ENCODE results near the gene KIF1B. TPM values are rescaled to one million over a fixed set of nuclear protein-coding genes. Genes with fewer than 3 reads are reported as not detected.

KIF1B gene
- total and polyA plus RNA-seq, 9 of the 15 experiments (the other 6 are each of a cell fraction or from before 2014, with no cell fraction given), result 2.8 to 19.8 (median 11.9) TPM

- peak; percentile 99 for TF ChIP-seq ZNF316 (IDR thresholded peaks at IDR 0.05)
- TF ChIP-seq RBM34 (IDR thresholded peaks at IDR 0.05; ENCODE audit: borderline replicate concordance, insufficient read depth, low read length), result no peak
- peak; percentile 81 for TF ChIP-seq GABPA (tag; conservative IDR thresholded peaks at IDR 0.05; ENCODE audit: low read depth)
- peak; percentile 88 for TF ChIP-seq ZNF589 (CRISPR knock-in tag; IDR thresholded peaks at IDR 0.05; ENCODE audit: low read depth)
- no peak for TF ChIP-seq ZBTB43 (CRISPR knock-in tag; IDR thresholded peaks at IDR 0.05)
- peak; percentile 67 for TF ChIP-seq HDAC8 (tag; IDR thresholded peaks at IDR 0.05)
- TF ChIP-seq GTF2A2 (tag; IDR thresholded peaks at IDR 0.05), result no peak
- TF ChIP-seq, protein P1, sequence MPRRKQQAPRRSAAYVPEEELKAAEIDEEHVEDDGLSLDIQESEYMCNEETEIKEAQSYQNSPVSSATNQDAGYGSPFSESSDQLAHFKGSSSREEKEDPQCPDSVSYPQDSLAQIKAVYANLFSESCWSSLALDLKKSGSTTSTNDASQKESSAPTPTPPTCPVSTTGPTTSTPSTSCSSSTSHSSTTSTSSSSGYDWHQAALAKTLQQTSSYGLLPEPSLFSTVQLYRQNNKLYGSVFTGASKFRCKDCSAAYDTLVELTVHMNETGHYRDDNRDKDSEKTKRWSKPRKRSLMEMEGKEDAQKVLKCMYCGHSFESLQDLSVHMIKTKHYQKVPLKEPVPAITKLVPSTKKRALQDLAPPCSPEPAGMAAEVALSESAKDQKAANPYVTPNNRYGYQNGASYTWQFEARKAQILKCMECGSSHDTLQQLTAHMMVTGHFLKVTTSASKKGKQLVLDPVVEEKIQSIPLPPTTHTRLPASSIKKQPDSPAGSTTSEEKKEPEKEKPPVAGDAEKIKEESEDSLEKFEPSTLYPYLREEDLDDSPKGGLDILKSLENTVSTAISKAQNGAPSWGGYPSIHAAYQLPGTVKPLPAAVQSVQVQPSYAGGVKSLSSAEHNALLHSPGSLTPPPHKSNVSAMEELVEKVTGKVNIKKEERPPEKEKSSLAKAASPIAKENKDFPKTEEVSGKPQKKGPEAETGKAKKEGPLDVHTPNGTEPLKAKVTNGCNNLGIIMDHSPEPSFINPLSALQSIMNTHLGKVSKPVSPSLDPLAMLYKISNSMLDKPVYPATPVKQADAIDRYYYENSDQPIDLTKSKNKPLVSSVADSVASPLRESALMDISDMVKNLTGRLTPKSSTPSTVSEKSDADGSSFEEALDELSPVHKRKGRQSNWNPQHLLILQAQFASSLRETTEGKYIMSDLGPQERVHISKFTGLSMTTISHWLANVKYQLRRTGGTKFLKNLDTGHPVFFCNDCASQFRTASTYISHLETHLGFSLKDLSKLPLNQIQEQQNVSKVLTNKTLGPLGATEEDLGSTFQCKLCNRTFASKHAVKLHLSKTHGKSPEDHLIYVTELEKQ (CRISPR knock-in tag; IDR thresholded peaks at IDR 0.05), result no peak
- peak; percentile 61; the same call in 1 of the 2 replicates for TF ChIP-seq ZNF41 (CRISPR knock-in tag; conservative IDR thresholded peaks at IDR 0.05)
- TF ChIP-seq YY1 (IDR thresholded peaks at IDR 0.05; ENCODE audit: borderline replicate concordance in 1 of 3, control insufficient read depth in 1 of 3, extremely low read depth in 1 of 3, insufficient read depth in 3 of 3, insufficient read length in 1 of 3, insufficient replicate concordance in 2 of 3, low read depth in 1 of 3, low read length in 2 of 3), result peak in 1 of 3 experiments; percentile 77
- peak; percentile 81 for TF ChIP-seq ARID1B (IDR thresholded peaks at IDR 0.05)
- 0 out of 2 replicates have a peak, but pooled peaks have one; percentile 64 for TF ChIP-seq ZNF76 (CRISPR knock-in tag; IDR thresholded peaks at IDR 0.05; ENCODE audit: borderline replicate concordance)
- TF ChIP-seq ZSCAN32 (CRISPR knock-in tag; IDR thresholded peaks at IDR 0.05), result no peak
- TF ChIP-seq, protein P2, sequence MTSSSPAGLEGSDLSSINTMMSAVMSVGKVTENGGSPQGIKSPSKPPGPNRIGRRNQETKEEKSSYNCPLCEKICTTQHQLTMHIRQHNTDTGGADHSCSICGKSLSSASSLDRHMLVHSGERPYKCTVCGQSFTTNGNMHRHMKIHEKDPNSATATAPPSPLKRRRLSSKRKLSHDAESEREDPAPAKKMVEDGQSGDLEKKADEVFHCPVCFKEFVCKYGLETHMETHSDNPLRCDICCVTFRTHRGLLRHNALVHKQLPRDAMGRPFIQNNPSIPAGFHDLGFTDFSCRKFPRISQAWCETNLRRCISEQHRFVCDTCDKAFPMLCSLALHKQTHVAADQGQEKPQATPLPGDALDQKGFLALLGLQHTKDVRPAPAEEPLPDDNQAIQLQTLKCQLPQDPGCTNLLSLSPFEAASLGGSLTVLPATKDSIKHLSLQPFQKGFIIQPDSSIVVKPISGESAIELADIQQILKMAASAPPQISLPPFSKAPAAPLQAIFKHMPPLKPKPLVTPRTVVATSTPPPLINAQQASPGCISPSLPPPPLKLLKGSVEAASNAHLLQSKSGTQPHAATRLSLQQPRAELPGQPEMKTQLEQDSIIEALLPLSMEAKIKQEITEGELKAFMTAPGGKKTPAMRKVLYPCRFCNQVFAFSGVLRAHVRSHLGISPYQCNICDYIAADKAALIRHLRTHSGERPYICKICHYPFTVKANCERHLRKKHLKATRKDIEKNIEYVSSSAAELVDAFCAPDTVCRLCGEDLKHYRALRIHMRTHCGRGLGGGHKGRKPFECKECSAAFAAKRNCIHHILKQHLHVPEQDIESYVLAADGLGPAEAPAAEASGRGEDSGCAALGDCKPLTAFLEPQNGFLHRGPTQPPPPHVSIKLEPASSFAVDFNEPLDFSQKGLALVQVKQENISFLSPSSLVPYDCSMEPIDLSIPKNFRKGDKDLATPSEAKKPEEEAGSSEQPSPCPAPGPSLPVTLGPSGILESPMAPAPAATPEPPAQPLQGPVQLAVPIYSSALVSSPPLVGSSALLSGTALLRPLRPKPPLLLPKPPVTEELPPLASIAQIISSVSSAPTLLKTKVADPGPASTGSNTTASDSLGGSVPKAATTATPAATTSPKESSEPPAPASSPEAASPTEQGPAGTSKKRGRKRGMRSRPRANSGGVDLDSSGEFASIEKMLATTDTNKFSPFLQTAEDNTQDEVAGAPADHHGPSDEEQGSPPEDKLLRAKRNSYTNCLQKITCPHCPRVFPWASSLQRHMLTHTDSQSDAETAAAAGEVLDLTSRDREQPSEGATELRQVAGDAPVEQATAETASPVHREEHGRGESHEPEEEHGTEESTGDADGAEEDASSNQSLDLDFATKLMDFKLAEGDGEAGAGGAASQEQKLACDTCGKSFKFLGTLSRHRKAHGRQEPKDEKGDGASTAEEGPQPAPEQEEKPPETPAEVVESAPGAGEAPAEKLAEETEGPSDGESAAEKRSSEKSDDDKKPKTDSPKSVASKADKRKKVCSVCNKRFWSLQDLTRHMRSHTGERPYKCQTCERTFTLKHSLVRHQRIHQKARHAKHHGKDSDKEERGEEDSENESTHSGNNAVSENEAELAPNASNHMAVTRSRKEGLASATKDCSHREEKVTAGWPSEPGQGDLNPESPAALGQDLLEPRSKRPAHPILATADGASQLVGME (CRISPR knock-in tag; IDR thresholded peaks at IDR 0.05), result 0 out of 2 replicates have a peak, but pooled peaks have one; percentile 60
- TF ChIP-seq CHCHD3 (CRISPR knock-in tag; IDR thresholded peaks at IDR 0.05), result 0 out of 2 replicates have a peak, but pooled peaks have one; percentile 42
- no peak; the same call in 1 of the 2 replicates for TF ChIP-seq PTTG1 (tag; IDR thresholded peaks at IDR 0.05; ENCODE audit: low read depth)
Measured at GRCh38 chr1:10415211-10415930, 205.0 kb downstream of the KIF1B start (continued).
